HepG2 (cell line): ENCODE data around the gene ORM1. TPM values are rescaled to one million over a fixed set of nuclear protein-coding genes. Genes with fewer than 3 reads are reported as not detected.

Source experiments
- ATAC-seq: fragments of 200-7000 bp; cut with Tn5 transposase; 3 replicates; pipeline ENCODE4 v1.9.1; 2020; ENCODE audit warnings: mild to moderate bottlenecking, moderate library complexity
- BruUV-seq: library from RNA; stranded (reverse); fragments of 400-500 nt; replicated peaks from 2 replicates; lab custom pipeline; 2021; lab: Mats Ljungman, UMichigan
- CTCF ChIA-PET: fragments of 300-600 bp; formaldehyde crosslinking; extraction: SDS; loops from one replicate; lab custom pipeline; 2021; ENCODE audit warnings: low total read pairs, inconsistent platforms, low intra/inter-chr PET ratio; lab: Yijun Ruan, JAX
- POLR2A ChIA-PET: fragments of 350-600 bp; sonication (Branson Sonifier 250); formaldehyde crosslinking; loops from one replicate; lab custom pipeline; 2020; ENCODE audit warnings: antibody characterized with exemption, inconsistent platforms; lab: Yijun Ruan, JAX
- DNase-seq: peaks from one replicate; pipeline ENCODE4 v3.0.0-alpha.2; 2015; ENCODE audit warnings: low spot score
- FAIRE-seq: peaks from 3 replicates; lab custom pipeline; 2011; peaks lifted over from hg19 to GRCh38; lab: Jason Lieb, UNC
- H2AFZ ChIP-seq: one replicate; pipeline ENCODE4 v1.6.1; 2011; ENCODE audit warnings: low read length, inconsistent platforms
- H3K27ac ChIP-seq: fragments of 300-600 bp; 3 replicates; pipeline ENCODE4 v1.8.0; 2011; ENCODE audit warnings: mixed run types, mild to moderate bottlenecking, mixed read lengths, low read length, inconsistent platforms; ENCODE audit not compliant: insufficient read depth; ENCODE audit errors: extremely low read length
- H3K27me3 ChIP-seq, 2 experiments: fragments of 200-600 bp in 1 of 2; 2 replicates in 1 of 2; 3 replicates in 1 of 2; pipeline versions ENCODE4 v1.6.0 to v1.8.0; 2011; ENCODE audit warnings: low read length in 2 of 2, mild to moderate bottlenecking in 2 of 2, moderate library complexity in 2 of 2, inconsistent platforms in 1 of 2; ENCODE audit not compliant: insufficient read depth in 2 of 2, control insufficient read depth in 1 of 2
- H3K36me3 ChIP-seq, 2 experiments: fragments of 200-600 bp in 1 of 2; replicated peaks in 1 of 2; 2 replicates in 1 of 2; 3 replicates in 1 of 2; pipeline versions ENCODE4 v1.5.1 to v1.8.0; 2011; ENCODE audit warnings: low read length in 2 of 2, inconsistent platforms in 1 of 2; ENCODE audit not compliant: insufficient read depth in 2 of 2, control insufficient read depth in 1 of 2
- H3K4me1 ChIP-seq: 2 replicates; pipeline ENCODE4 v1.5.1; 2012; ENCODE audit warnings: low read length, inconsistent platforms; ENCODE audit not compliant: insufficient read depth
- H3K4me2 ChIP-seq: 2 replicates; pipeline ENCODE4 v1.6.0; 2011; ENCODE audit warnings: low read depth, low read length, inconsistent platforms
- H3K4me3 ChIP-seq, 3 experiments: fragments of 200-600 bp in 1 of 3; sonication (generic), shearing (Covaris generic) in 1 of 3; replicated peaks in 1 of 3; 2 replicates each; pipeline ENCODE4 v1.5.1; 2011 to 2016; ENCODE audit warnings: low read length in 3 of 3, inconsistent platforms in 2 of 3, low read depth in 2 of 3, mild to moderate bottlenecking in 2 of 3, control low read depth in 1 of 3, mixed read lengths in 1 of 3; ENCODE audit not compliant: insufficient read depth in 1 of 3
- H3K79me2 ChIP-seq: one replicate; pipeline ENCODE4 v1.6.1; 2011; ENCODE audit warnings: low read length, inconsistent platforms; ENCODE audit not compliant: insufficient read depth
- H3K9ac ChIP-seq: 2 replicates; pipeline ENCODE4 v1.6.0; 2011; ENCODE audit warnings: mild to moderate bottlenecking, low read depth, low read length, inconsistent platforms; ENCODE audit not compliant: insufficient read depth
- H3K9me3 ChIP-seq: 2 replicates; pipeline ENCODE4 v1.5.1; 2012; ENCODE audit warnings: mild to moderate bottlenecking, low read length
- H4K20me1 ChIP-seq: 2 replicates; pipeline ENCODE4 v1.6.0; 2011; ENCODE audit warnings: inconsistent platforms, mild to moderate bottlenecking, low read length, moderate library complexity; ENCODE audit not compliant: insufficient read depth
- AGO2 ChIP-seq: fragments of 200-400 bp; formaldehyde crosslinking; optimal IDR thresholded peaks from 2 replicates; pipeline ENCODE3; 2017; ENCODE audit warnings: mild to moderate bottlenecking, low read depth, low read length, moderate library complexity
- EED ChIP-seq: sonication (generic); formaldehyde crosslinking; IDR thresholded peaks from 2 replicates; pipeline ENCODE4 v1.5.0; 2020; ENCODE audit warnings: mild to moderate bottlenecking, missing genetic modification reagents
- MED13 ChIP-seq: sonication (generic); formaldehyde crosslinking; IDR thresholded peaks from 2 replicates; pipeline ENCODE4 v1.5.0; 2020; ENCODE audit warnings: missing genetic modification reagents
- MEIS1 ChIP-seq: sonication (generic); formaldehyde crosslinking; IDR thresholded peaks from 2 replicates; pipeline ENCODE4 v1.9.0; 2021; ENCODE audit warnings: mild to moderate bottlenecking, missing genetic modification reagents, moderate library complexity, borderline replicate concordance
- NR2F1 ChIP-seq, 2 experiments: fragments of 450-650 bp in 1 of 2; formaldehyde crosslinking in 1 of 2; IDR thresholded peaks; 2 replicates each; pipeline versions ENCODE4 v1.5.0 to v1.6.1; 2016 to 2020; ENCODE audit warnings: mild to moderate bottlenecking in 1 of 2, missing compliant biosample characterization in 1 of 2, missing genetic modification reagents in 1 of 2, moderate library complexity in 1 of 2
- NR2F6 ChIP-seq, 2 experiments: IDR thresholded peaks; 2 replicates each; pipeline ENCODE4 v1.6.1; 2016; ENCODE audit warnings: antibody characterized with exemption in 1 of 2, mild to moderate bottlenecking in 1 of 2
- RFX1 ChIP-seq: fragments of 450-650 bp; IDR thresholded peaks from 2 replicates; pipeline ENCODE4 v1.6.1; 2017
- ZNF614 ChIP-seq: IDR thresholded peaks from 2 replicates; pipeline ENCODE4 v1.6.1; 2018; ENCODE audit warnings: missing biosample characterization, missing genetic modification reagents, inconsistent platforms, borderline replicate concordance
- ZSCAN12 ChIP-seq: sonication (generic); formaldehyde crosslinking; IDR thresholded peaks from 2 replicates; pipeline ENCODE4 v1.9.0; 2021; ENCODE audit warnings: mild to moderate bottlenecking, missing genetic modification reagents
- WGBS: methylation state at CpG from one replicate; pipeline ENCODE4 v1.1.6; 2017; ENCODE audit warnings: low lambda C conversion rate; 5-methylcytosine and 5-hydroxymethylcytosine counted together
- in situ Hi-C: cut with HindIII; loops from 2 replicates; pipeline ENCODE4 v1.10.0; 2017; ENCODE audit warnings: low pct_unique_long_range_greater_than_20kb; ENCODE audit not compliant: extremely low pct_ligation_motif_present
- intact Hi-C: fragments of 100-400 bp; cut with micrococcal nuclease; formaldehyde crosslinking; loops from one replicate; pipeline ENCODE4 v1.10.0; 2022; ENCODE audit not compliant: unreplicated experiment
- polyA plus RNA-seq, 8 experiments: library from polyadenylated mRNA; depleted of rRNA in 3 of 8; stranded (reverse) in 7 of 8; unstranded in 1 of 8; fragments of >200 nt; fragmentation: Illumina TruSeq in 4 of 8; extraction: Trizol in 4 of 8; gene quantifications; 2 replicates each; pipeline versions ENCODE4 v1.2.1 to v1.2.3, GENCODE V29; 2011 to 2016; ENCODE audit warnings: low read depth in 4 of 8, missing spikeins in 1 of 8, mixed read lengths in 1 of 8; ENCODE audit not compliant: insufficient read depth in 1 of 8
- total RNA-seq, 5 experiments: library from RNA; depleted of rRNA; stranded (reverse); fragments of >200 nt; fragmentation: Illumina TruSeq; extraction: Trizol; gene quantifications; 2 replicates each; pipeline ENCODE4 v1.2.3, GENCODE V29; 2016; ENCODE audit warnings: low read depth in 1 of 5
- TF ChIP-seq, protein P1 (sequence below): sonication (generic); formaldehyde crosslinking; IDR thresholded peaks from 2 replicates; pipeline ENCODE4 v1.4.0; 2020; ENCODE audit warnings: missing genetic modification reagents
- TF ChIP-seq, protein P2 (sequence below): sonication (generic); formaldehyde crosslinking; IDR thresholded peaks from 2 replicates; pipeline ENCODE4 v1.9.0; 2022; ENCODE audit warnings: missing genetic modification reagents, mild to moderate bottlenecking, borderline replicate concordance
- TF ChIP-seq, protein P3 (sequence below): sonication (generic); formaldehyde crosslinking; IDR thresholded peaks from 2 replicates; pipeline ENCODE4 v1.8.0; 2022; ENCODE audit warnings: missing genetic modification reagents, mild to moderate bottlenecking, moderate library complexity, borderline replicate concordance

Gene ORM1
- total and polyA plus RNA-seq, 2 of the 13 experiments (the other 11 are each of a cell fraction or from before 2014, with no cell fraction given): 699 to 1,180 TPM

DNA sequence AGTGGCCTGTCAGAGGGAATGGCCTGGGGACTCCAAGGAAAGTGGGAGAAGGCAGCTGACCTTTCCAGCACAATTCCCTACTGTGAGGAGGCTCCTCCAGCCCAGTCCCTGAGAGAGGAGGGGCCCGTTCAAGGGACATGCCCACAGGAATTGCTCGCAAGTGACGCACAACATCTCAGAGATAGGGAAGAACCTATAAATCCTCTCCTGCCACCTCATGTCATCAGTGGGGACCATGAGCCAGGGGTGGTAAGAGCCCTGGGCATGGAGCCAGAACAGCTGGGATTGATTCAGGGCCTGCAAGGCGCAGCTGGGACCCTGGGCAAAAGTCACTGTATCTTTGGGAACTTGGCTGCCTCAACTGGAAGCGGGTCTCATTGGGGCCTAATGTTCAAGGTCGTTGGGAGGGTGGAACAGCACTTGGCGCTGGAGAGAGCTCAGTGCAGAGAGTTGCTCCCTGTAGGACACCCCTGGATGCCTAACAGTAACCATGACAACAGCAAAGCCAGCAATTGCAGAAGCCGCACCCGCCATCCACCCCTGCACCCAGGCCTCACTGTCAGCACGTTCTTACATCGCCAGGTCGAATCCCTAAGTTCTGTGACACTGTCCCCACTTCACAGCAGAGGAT, 41.3 kb upstream of the ORM1 start:
- WGBS: 100% methylated on average over 5 of the region's 12 CpGs
- no peak for DNase-seq
- Histone ChIP-seq H3K9ac (no peak overlapping the region), H3K36me3 (peaks cover 45 to 82% of the 10 kb centered on the region in 2 experiments), H3K4me2 (no peak overlapping the region), H3K4me1 (peaks cover 6% of the 10 kb centered on the region), H3K4me3 (no peak overlapping the region), H2AFZ (no peak overlapping the region), H4K20me1 (no peaks in the 10 kb centered on the region), H3K27ac (no peak overlapping the region), H3K79me2 (no peaks in the 10 kb centered on the region), H3K27me3 (no peaks in the 10 kb centered on the region), H3K9me3 (no peaks in the 10 kb centered on the region)
- intact Hi-C loops (no loop called here), in situ Hi-C loops (no loop called here)
- no peak for FAIRE-seq
- no peak for ATAC-seq
- no TSS peak for BruUV-seq
- CTCF ChIA-PET: no interaction called here
- TF ChIP-seq NR2F1 (CRISPR knock-in tag; IDR thresholded peaks at IDR 0.05) (no peak), ZSCAN12 (no peak), ZNF614 (CRISPR knock-in tag) (no peak), RFX1 (peak; percentile 19; the same call in 1 of the 2 replicates), AGO2 (peak; percentile 53), MED13 (no peak), MEIS1 (CRISPR knock-in tag) (no peak), EED (CRISPR knock-in tag) (0 out of 2 replicates have a peak, but pooled peaks have one; percentile 41), NR2F6 (IDR thresholded peaks at IDR 0.05) (no peak), NR2F6 (CRISPR knock-in tag; IDR thresholded peaks at IDR 0.05) (no peak)
- TF ChIP-seq, protein P1, sequence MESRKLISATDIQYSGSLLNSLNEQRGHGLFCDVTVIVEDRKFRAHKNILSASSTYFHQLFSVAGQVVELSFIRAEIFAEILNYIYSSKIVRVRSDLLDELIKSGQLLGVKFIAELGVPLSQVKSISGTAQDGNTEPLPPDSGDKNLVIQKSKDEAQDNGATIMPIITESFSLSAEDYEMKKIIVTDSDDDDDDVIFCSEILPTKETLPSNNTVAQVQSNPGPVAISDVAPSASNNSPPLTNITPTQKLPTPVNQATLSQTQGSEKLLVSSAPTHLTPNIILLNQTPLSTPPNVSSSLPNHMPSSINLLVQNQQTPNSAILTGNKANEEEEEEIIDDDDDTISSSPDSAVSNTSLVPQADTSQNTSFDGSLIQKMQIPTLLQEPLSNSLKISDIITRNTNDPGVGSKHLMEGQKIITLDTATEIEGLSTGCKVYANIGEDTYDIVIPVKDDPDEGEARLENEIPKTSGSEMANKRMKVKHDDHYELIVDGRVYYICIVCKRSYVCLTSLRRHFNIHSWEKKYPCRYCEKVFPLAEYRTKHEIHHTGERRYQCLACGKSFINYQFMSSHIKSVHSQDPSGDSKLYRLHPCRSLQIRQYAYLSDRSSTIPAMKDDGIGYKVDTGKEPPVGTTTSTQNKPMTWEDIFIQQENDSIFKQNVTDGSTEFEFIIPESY (CRISPR knock-in tag): peak; percentile 96
- TF ChIP-seq, protein P2, sequence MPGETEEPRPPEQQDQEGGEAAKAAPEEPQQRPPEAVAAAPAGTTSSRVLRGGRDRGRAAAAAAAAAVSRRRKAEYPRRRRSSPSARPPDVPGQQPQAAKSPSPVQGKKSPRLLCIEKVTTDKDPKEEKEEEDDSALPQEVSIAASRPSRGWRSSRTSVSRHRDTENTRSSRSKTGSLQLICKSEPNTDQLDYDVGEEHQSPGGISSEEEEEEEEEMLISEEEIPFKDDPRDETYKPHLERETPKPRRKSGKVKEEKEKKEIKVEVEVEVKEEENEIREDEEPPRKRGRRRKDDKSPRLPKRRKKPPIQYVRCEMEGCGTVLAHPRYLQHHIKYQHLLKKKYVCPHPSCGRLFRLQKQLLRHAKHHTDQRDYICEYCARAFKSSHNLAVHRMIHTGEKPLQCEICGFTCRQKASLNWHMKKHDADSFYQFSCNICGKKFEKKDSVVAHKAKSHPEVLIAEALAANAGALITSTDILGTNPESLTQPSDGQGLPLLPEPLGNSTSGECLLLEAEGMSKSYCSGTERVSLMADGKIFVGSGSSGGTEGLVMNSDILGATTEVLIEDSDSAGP (CRISPR knock-in tag): peak; percentile 30; the same call in 1 of the 2 replicates
- TF ChIP-seq, protein P3, sequence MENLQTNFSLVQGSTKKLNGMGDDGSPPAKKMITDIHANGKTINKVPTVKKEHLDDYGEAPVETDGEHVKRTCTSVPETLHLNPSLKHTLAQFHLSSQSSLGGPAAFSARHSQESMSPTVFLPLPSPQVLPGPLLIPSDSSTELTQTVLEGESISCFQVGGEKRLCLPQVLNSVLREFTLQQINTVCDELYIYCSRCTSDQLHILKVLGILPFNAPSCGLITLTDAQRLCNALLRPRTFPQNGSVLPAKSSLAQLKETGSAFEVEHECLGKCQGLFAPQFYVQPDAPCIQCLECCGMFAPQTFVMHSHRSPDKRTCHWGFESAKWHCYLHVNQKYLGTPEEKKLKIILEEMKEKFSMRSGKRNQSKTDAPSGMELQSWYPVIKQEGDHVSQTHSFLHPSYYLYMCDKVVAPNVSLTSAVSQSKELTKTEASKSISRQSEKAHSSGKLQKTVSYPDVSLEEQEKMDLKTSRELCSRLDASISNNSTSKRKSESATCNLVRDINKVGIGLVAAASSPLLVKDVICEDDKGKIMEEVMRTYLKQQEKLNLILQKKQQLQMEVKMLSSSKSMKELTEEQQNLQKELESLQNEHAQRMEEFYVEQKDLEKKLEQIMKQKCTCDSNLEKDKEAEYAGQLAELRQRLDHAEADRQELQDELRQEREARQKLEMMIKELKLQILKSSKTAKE (CRISPR knock-in tag): no peak
- POLR2A ChIA-PET: no interaction called here
